Muscle of arm (tissue), 12 donors: ENCODE data around the gene TSPAN9. TPM values are rescaled to one million over a fixed set of nuclear protein-coding genes. Genes with fewer than 3 reads are reported as not detected.

Experiments used
- DNase-seq: peaks from one replicate; pipeline ENCODE4 v3.0.0-alpha.2; 2013
- polyA plus RNA-seq, 12 donors: library from polyadenylated mRNA; unstranded; fragments of 120-200 nt; gene quantifications; one replicate each; pipeline ENCODE4 v1.2.1, GENCODE V29; 2013; ENCODE audit not compliant: insufficient read length in 12 of 12

TSPAN9 gene
- polyA plus RNA-seq, 12 donors: 55.2 to 563 (median 115) TPM

DNA sequence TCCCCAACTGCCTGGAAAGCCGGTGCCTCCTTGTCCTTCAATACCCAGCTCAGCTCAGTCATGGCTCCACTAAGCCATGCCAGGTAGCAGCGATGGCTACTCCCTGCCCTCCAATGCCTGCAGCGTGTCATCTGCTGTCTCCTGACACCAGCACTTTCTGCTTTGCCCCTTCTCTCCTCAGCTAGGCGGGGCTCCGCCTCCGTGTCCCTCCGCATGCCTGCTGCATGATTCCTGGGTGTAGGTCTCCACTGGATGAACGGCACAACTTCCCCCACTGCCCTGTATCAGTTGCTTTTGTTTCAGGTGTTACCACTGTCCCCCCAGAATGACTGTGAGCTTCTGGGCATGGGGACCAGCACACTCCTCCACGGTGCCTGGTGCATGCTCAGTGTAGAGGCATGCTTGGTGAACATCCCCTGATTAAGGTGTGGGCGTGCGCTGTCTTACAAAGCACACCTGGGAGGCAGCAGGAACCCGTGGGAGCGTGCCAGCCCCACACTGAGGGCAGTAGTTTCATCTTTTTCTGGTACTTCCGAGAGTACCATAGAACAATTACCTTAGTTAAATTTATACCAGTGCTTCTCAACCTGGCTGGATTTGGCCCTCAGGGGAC, 234.4 kb downstream of the TSPAN9 start:
- no peak for DNase-seq

DNA sequence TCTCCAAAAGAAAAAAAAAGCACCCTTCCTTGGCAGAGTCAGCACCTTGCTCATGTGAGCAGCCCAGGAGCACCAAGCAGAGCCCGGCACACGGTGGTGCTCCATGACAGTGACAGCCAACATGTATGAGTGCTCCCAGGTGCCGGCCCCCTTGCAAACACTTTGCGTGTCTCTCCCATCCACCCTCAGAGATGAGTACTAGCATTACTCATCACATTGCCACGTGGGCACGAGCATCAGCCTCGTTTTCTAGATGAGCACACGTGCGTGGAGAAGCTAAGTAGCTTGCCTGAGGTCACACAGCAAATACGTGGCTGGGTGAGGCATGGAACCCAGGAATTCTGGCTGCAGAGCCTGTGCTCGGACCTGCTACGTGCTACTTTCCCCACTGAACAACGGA, 235.9 kb downstream of the TSPAN9 start:
- DNase-seq: no peak

DNA sequence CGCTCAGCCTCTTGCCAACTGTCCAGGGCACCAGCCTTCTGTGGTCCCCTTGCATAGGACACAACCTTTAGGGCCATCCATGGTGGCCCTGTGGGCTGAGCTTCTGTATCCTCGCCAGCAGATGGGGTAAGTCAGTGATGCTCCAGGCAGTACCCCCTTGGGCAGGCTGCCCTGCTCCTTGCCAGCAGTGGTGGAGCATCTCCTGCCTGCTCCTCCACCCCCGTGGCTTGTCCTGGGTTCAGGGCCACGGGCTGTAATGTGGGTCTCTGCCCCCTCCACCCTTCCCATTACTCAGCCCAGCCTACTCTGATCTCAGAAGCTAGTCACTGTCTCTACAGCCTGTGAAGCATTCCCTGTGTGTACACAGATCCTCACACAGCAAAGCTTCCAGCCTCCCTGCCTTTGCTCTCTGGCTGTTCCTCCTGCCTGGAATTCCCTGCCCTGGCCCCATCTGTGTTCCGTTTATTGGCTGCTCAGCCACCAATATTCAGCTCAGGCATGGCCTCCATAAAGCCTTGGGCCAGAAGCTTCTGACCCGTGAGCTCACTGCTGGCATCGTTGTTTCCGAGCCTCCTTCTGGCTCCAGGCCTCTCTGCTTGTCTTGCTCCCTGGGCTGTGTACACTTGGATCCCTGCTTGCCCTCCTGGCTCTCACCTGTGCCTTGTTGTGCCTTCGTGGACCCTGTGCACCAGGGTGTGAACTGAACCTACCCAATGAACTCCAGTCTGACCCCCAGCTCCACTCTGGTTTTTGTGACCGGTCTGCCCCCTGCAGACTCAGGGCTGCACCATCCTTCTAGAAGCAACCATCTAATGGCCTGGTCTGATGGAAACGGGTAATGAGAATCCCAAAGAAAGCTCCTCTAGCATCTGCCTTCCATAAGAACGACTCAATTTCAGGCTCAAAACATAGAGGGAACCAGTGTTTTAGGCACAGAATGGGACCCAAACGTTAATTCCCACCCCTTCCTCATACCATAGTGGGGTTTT, 236.8 kb downstream of the TSPAN9 start:
- DNase-seq: peak; percentile 73

DNA sequence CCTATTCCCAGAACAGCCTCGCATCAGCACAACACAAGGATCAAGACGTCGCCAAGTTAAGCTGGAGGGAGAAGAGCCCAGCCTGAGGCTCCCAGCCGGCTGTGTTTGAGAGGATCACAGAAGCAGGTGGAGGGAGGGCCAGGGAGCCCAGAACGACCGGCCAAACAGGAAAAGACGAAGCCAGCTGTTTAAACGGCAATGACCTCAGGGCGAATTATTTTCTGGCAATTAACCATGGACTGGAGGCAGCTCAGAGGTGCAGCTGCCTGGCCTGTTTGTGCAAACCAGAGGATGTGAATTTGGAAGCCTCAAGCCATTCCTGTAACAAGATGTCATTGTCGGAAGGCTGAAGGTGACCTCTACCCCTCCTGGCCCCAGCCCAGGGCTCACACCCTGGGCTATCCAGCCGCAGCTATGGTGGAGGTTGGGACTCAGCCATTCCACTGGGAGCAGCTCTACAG, 238.1 kb downstream of the TSPAN9 start:
- DNase-seq: peak; percentile 95

DNA sequence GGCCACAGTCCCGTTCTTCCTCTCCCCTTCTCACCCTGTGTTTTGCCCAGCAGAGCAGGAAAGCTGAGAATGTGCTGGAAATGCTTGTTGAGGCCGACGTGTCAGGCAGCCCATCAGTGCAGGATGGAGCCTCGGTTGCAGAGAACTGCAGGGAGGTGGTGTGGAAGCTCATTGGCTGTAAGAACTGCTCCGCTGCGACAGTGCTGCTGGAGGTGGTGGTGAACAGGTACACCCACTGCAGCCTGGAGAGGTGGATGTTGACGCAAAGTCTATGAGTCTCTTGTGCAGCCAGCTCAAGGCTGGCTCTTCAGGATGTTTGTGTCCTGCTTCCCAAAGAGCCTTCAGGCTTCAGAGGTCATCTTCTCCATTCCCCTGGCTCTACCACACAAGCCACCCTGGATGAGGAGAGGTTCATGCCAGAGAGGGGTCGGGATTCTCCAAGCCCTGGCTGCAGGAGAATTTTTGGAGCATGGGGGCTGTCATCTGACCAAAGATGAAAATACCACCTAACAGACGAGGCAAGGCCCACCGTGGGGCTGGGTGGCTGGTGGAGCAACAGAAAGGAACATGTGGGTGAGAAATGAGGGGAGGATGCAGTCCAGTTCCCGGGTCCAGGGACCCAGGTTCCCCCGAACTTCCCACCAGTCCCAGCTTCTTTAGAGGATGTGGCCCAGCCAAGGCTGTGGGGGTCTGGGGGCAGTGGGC, 239.7 kb downstream of the TSPAN9 start:
- DNase-seq: no peak

- DNase-seq: no peak
Observed at GRCh38 chr12:3317481-3317815, 240.3 kb downstream of the TSPAN9 start.

DNA sequence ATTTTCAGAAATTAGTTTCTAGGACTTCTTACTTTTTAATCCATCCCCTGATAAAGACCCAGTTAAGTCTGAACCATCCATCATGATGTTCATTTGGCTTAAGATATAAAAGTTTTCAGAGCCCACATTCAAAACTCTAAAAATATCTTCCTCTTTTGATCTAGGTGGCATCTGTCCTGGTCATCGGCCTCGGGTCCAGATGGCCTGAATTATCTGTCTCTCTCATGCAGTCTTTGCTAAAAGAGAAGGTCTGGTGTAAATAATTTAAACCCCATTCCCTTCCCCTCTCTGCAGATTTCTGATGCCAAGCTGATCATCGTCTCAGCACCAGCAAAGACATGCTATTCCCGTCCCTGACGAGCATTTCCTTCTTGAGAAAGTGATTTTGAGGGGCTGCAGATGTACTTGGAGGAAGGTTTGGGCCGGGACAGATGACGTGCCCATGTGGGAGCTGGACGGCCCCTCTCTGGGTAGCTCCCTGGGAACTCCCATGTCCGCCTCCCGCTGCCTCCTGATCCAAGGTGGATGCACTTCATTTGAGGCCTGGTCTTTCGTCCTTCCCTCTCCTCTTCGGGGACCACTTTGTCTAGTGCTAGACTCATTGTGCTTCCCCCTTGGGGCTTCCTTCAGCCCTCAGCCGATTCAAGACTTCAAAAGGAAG, 240.8 kb downstream of the TSPAN9 start:
- DNase-seq: no peak

GRCh38 chr12:3319723-3320492, 242.7 kb downstream of the TSPAN9 start:
- DNase-seq: no peak

DNA sequence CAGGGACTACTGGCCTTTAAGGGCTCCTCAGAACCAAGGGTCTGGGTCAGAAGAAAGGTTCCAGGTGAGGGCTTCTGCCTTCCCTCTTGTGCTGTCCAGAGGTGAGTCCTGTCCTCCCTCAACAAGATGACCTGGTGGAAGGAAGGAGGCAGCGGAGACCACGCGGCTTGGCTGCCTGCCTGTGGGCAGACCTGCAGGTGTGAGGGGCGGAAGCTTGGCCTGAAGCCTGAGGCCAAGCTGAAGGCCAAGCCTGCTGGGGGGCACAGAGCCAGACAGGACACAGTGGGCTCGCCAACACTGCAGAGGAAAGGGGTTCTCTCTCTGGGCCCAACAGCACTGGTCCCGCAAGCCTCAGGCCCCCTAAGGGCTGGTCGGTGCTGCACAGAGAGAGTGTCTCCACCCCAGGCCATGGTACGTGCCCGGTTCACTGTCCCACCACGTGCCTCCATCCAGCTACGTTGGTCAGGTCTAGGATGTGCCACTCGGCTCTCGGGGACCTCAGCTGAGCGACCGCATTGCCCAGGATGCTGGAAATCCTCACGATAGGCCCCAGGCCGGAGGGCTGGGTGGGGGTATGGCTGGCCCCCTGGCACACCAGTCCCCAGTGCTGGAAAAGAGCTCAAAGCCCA, 243.8 kb downstream of the TSPAN9 start:
- no peak for DNase-seq

- no peak for DNase-seq
Observed at GRCh38 chr12:3321881-3322280, 244.7 kb downstream of the TSPAN9 start.

DNA sequence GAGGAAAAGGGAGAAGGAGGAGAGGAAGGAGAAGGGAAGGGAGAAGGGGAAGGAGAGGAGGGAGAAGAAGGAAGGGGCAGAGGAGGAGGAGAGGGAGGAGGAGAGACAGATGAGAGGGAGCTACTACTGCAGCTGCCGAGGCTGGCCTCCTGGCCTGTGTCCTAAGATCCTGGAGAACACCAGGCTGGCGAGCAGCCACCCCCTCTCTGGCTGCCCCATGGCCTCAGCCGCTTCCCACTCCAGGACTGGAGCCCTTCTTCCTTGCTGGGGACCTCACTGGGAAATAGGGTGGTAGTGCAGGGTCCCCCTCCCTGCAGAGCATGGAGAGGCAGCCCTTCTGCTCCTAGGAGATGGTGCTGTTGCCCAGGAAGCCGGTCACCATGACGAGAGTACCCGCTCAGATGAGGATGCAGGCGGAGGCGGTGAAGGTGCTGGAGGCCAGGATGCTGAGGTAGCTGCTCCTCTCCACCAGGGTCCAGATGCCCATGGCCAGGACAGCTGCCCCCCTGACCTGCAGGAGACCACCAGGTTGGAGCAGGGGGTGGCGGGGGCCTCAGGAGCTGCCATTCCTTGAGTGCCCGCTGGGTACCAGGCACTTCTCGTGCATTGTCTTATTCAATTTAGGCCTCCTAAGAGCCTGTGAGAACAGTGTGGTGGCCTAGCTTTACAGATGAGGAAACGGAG, 246.0 kb downstream of the TSPAN9 start:
- DNase-seq: no peak

GRCh38 chr12:3325736-3326135, 248.6 kb downstream of the TSPAN9 start:
- DNase-seq: no peak

DNA sequence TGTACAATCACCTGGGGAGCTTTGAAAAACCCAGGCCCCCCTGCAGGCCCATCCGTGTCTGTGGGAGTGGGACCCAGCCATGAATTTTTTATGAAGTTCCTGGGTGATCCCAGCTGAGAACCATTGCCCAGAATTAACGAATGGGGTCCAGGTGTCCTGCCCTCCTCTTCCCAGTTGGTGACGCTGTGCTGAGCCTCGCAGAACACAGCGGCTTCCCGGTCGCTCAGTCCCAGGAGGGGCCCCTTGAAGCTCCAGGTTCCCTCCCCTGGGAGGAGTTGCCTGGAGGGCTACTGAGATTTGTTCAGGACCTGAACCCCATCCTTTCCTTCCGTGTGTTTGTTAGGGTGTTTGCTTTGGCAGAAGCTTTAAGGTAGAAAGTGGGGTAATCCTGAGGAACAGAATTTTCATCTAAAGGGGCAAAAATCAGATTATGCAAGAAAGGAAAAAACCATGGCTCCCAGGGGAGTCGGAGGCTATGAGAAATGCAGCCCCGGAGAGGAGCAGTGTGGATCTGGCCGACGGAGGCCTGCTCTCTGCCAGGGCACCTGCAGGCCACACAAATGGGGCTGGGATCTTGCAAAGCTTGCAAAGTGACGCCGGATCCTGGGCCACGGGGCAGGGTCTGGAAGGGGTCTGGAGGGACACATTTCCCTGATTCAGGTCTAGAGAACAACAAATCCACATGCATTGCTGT, 249.1 kb downstream of the TSPAN9 start:
- DNase-seq: no peak

- DNase-seq: no peak
Observed at GRCh38 chr12:3326850-3327780, 249.9 kb downstream of the TSPAN9 start.

- DNase-seq: no peak
Observed at GRCh38 chr12:3328081-3328480, 250.9 kb downstream of the TSPAN9 start.

DNA sequence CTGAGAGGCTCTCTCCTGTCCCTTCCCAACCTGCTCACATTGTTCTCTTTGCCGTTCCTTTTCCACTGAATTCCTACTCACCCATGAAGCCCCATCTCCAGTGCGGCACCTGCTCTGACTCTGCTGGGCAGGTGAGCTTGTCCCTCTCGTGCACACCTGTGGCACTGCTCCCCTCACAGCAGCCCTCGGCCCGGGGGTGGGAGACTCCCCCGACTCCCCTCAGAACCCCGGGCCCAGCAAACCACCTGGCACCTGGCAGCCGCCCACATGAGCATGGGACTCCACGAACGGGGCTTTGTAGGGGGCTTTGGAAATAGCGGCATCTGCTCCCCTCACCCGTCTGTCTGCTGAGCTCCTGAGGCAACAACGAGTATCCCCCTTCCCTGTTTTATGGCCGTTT, 251.4 kb downstream of the TSPAN9 start:
- DNase-seq: no peak

GRCh38 chr12:3329361-3329760, 252.2 kb downstream of the TSPAN9 start:
- no peak for DNase-seq

DNA sequence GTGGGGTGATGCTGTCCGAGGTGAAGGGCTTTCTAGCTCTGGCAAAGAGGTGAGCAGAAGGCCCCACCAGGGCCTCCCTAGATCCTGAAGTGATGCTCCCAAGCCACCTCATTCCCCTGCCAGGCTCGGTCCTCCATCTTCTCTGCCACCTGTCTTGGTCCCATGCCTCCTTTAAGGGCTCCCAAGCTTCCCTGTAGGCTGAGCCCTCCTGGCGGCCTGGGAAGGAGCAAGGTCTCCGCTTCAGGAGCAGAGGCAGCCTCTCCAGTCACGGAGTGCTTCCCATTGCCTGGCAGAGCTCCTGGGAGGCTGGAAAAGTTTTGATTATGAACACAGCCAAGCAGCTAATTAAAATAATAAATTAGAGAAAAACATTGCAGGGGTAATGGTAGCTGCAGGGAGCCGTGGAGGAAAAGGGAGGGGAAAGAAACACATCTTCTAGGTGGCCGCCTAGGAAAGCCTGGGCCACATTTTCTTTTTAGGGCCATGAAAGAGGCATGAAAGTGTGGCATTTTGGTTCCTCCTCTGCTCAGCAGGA, 253.9 kb downstream of the TSPAN9 start:
- no peak for DNase-seq
